GM19239 (cell line): ENCODE data around the gene OMA1.

Source experiments
- DNase-seq: peaks from one replicate; pipeline ENCODE4 v3.0.0; 2011; ENCODE audit warnings: low spot score; ENCODE audit not compliant: insufficient read length
- FAIRE-seq: peaks from 2 replicates; lab custom pipeline; 2011; peaks lifted over from hg19 to GRCh38; lab: Jason Lieb, UNC

OMA1 gene

GRCh38 chr1:58468612-58469011 lies 77.9 kb downstream of the OMA1 start:
- DNase-seq (no peak), FAIRE-seq (no peak)

- DNase-seq: no peak
- no peak for FAIRE-seq
Observed at GRCh38 chr1:58466630-58467241, 79.8 kb downstream of the OMA1 start.

- no peak for DNase-seq
- FAIRE-seq: no peak
Observed at GRCh38 chr1:58465825-58466629, 80.5 kb downstream of the OMA1 start.

- no peak for DNase-seq
- FAIRE-seq: no peak
Observed at GRCh38 chr1:58465176-58465575, 81.3 kb downstream of the OMA1 start.

- DNase-seq (no peak), FAIRE-seq (no peak)
Observed at GRCh38 chr1:58460469-58460868, 86.1 kb downstream of the OMA1 start.

GRCh38 chr1:58459911-58460310 lies 86.6 kb downstream of the OMA1 start:
- DNase-seq (no peak), FAIRE-seq (no peak)

GRCh38 chr1:58457023-58457635 lies 89.4 kb downstream of the OMA1 start:
- FAIRE-seq (no peak), DNase-seq (no peak)

- DNase-seq (no peak), FAIRE-seq (no peak)
Observed at GRCh38 chr1:58456470-58456869, 90.1 kb downstream of the OMA1 start.

- FAIRE-seq: no peak
Observed at GRCh38 chr1:58454807-58455206, 91.7 kb downstream of the OMA1 start.

GRCh38 chr1:58454385-58454784 lies 92.1 kb downstream of the OMA1 start:
- DNase-seq (no peak), FAIRE-seq (no peak)

More at GRCh38 chr1:58454807-58455206, 91.7 kb downstream of the OMA1 start:
- no peak for DNase-seq

GRCh38 chr1:58451560-58452191 lies 94.8 kb downstream of the OMA1 start:
- FAIRE-seq: no peak
- no peak for DNase-seq

GRCh38 chr1:58447886-58448285 lies 98.6 kb downstream of the OMA1 start:
- FAIRE-seq (no peak), DNase-seq (no peak)

- FAIRE-seq: no peak
- DNase-seq: no peak
Observed at GRCh38 chr1:58447042-58447441, 99.5 kb downstream of the OMA1 start.

GRCh38 chr1:58446368-58446767 lies 100.2 kb downstream of the OMA1 start:
- FAIRE-seq (no peak), DNase-seq (no peak)

GRCh38 chr1:58443986-58444868 lies 102.3 kb downstream of the OMA1 start:
- DNase-seq (no peak), FAIRE-seq (no peak)

- FAIRE-seq (no peak), DNase-seq (no peak)
Observed at GRCh38 chr1:58442114-58442513, 104.4 kb downstream of the OMA1 start.

GRCh38 chr1:58441699-58442098 lies 104.8 kb downstream of the OMA1 start:
- DNase-seq: no peak
- FAIRE-seq: no peak

- FAIRE-seq: no peak
- no peak for DNase-seq
Observed at GRCh38 chr1:58440696-58441095, 105.8 kb downstream of the OMA1 start.

- DNase-seq (no peak), FAIRE-seq (no peak)
Observed at GRCh38 chr1:58439946-58440345, 106.6 kb downstream of the OMA1 start.

GRCh38 chr1:58438468-58438867 lies 108.1 kb downstream of the OMA1 start:
- DNase-seq: no peak
- no peak for FAIRE-seq
